Body of pancreas (tissue), 4 donors: ENCODE results near the gene FGF21. TPM values are rescaled to one million over a fixed set of nuclear protein-coding genes. Genes with fewer than 3 reads are reported as not detected.
"Not testable (repeated sequence)": the region's sequence is repeated elsewhere in the genome, so short reads cannot be mapped to it uniquely, and the experiment has no call there.

Experiments used
- ATAC-seq: fragments of 150-250 bp; one replicate; pipeline ENCODE4 v1.9.1; 2016
- DNase-seq, 4 donors: peaks; one replicate each; pipeline ENCODE4 v3.0.0-alpha.2; 2019
- H3K27ac ChIP-seq, 4 donors: fragments of 200-600 bp; sonication (generic); 1 replicate in 3 of 4; 2 replicates in 1 of 4; pipeline versions ENCODE4 v1.5.1 to v1.6.1; 2016 to 2019; ENCODE audit warnings: mild to moderate bottlenecking in 1 of 4, mixed read lengths in 1 of 4, moderate library complexity in 1 of 4
- H3K27me3 ChIP-seq, 2 donors: fragments of 200-600 bp; sonication (generic); one replicate each; pipeline ENCODE4 v1.6.0; 2016; ENCODE audit warnings: mild to moderate bottlenecking in 1 of 2
- H3K36me3 ChIP-seq, 2 donors: fragments of 200-600 bp; sonication (generic); replicated peaks in 1 of 2; 2 replicates each; pipeline ENCODE4 v1.5.1; 2016; ENCODE audit warnings: low read depth in 2 of 2; ENCODE audit not compliant: insufficient read depth in 1 of 2
- H3K4me1 ChIP-seq: fragments of 200-600 bp; sonication (generic); one replicate; pipeline ENCODE4 v1.6.0; 2016
- H3K4me3 ChIP-seq, 2 donors: fragments of 200-600 bp; sonication (generic); 1 replicate in 1 of 2; 2 replicates in 1 of 2; pipeline ENCODE4 v1.5.1; 2016 to 2019
- H3K9me3 ChIP-seq, 3 donors: fragments of 200-600 bp; sonication (generic); 1 replicate in 2 of 3; 2 replicates in 1 of 3; pipeline ENCODE4 v1.5.1; 2016
- CTCF ChIP-seq, 7 experiments: fragments of 450-650 bp in 4 of 7; fragments of 200-600 bp in 3 of 7; sonication (generic) in 3 of 7; IDR thresholded peaks; one replicate each; pipeline ENCODE4 v1.5.1; 2016 to 2019; ENCODE audit warnings: antibody characterized with exemption in 7 of 7
- POLR2A ChIP-seq, 3 donors: fragments of 450-650 bp; IDR thresholded peaks; one replicate each; pipeline ENCODE4 v1.6.1; 2016; ENCODE audit warnings: antibody characterized with exemption in 3 of 3, mild to moderate bottlenecking in 2 of 3
- WGBS, 2 donors: methylation state at CpG; one replicate each; pipeline ENCODE4 v1.1.5; 2017; 5-methylcytosine and 5-hydroxymethylcytosine counted together
- intact Hi-C: fragments of 100-400 bp; cut with DNase I; formaldehyde crosslinking; loops from one replicate; pipeline ENCODE4 v1.15.1; 2023
- total RNA-seq, 2 donors: library from RNA; depleted of rRNA; stranded (reverse); fragments of >200 nt; gene quantifications; one replicate each; pipeline ENCODE4 v1.1.0, GENCODE V29; 2016

The FGF21 gene
- total RNA-seq, 2 donors from 2014 or later: not detected

GRCh38 chr19:48713864-48714755 is 41.2 kb upstream of the FGF21 start:
- H3K4me1 ChIP-seq: peaks cover 34% of the 10 kb centered on the region

GRCh38 chr19:48714759-48715675 is 40.3 kb upstream of the FGF21 start:
- no peaks in the 10 kb centered on the region for H3K36me3 ChIP-seq
- no peaks in the 10 kb centered on the region for H3K27me3 ChIP-seq
- WGBS, 2 donors: 37 to 46% methylated on average over 18 to 24 of the region's 26 CpGs
- DNase-seq (peak in 1 of 4 donors; percentile 26), ATAC-seq (no peak)
- peaks cover 39% of the 10 kb centered on the region for H3K4me1 ChIP-seq
- TF ChIP-seq CTCF (IDR thresholded peaks at IDR 0.05) (no peak), POLR2A (IDR thresholded peaks at IDR 0.05) (peak in 1 of 3 donors; percentile 13)
- intact Hi-C loops: no loop called here
- no peaks in the 10 kb centered on the region for H3K9me3 ChIP-seq
- H3K27ac ChIP-seq: peak overlapping the region; percentile 11 to 86 (median 78)
- H3K4me3 ChIP-seq: peak overlapping the region in 1 of 2 donors; percentile 8

More at GRCh38 chr19:48713864-48714755, 41.2 kb upstream of the FGF21 start:
- TF ChIP-seq POLR2A (IDR thresholded peaks at IDR 0.05) (peak in 2 of 3 donors; percentile 41 to 45), CTCF (IDR thresholded peaks at IDR 0.05) (peak in 1 of 7 experiments; percentile 23)
- intact Hi-C loops: no loop called here
- Histone ChIP-seq H3K4me3 (peak overlapping the region; percentile 2 to 48), H3K27me3 (no peaks in the 10 kb centered on the region), H3K27ac (peak overlapping the region; percentile 11 to 86 (median 78)), H3K9me3 (no peaks in the 10 kb centered on the region), H3K36me3 (no peaks in the 10 kb centered on the region)
- peak; percentile 95 for ATAC-seq
- 0 to 1% methylated on average over 28 to 61 of the region's 67 CpGs for WGBS, 2 donors
- DNase-seq: peak; percentile 99

GRCh38 chr19:48715681-48716171 is 39.6 kb upstream of the FGF21 start:
- intact Hi-C loops: no loop called here
- peaks cover 43% of the 10 kb centered on the region for H3K4me1 ChIP-seq
- H3K27ac ChIP-seq: no peak overlapping the region
- H3K4me3 ChIP-seq: no peak overlapping the region
- no peaks in the 10 kb centered on the region for H3K9me3 ChIP-seq
- no peaks in the 10 kb centered on the region for H3K36me3 ChIP-seq
- no peak for ATAC-seq
- TF ChIP-seq CTCF (IDR thresholded peaks at IDR 0.05): no peak
- no peak for TF ChIP-seq POLR2A (IDR thresholded peaks at IDR 0.05)
- no peaks in the 10 kb centered on the region for H3K27me3 ChIP-seq
- 83% methylated on average over 15 to 19 of the region's 19 CpGs for WGBS, 2 donors
- DNase-seq: no peak

- 26 to 27% methylated on average over 20 to 24 of the region's 24 CpGs for WGBS, 2 donors
- Histone ChIP-seq H3K27me3 (no peaks in the 10 kb centered on the region), H3K4me1 (peaks cover 49% of the 10 kb centered on the region), H3K27ac (peak overlapping the region in 3 of 4 donors; percentile 8 to 58 (median 21)), H3K9me3 (no peaks in the 10 kb centered on the region), H3K4me3 (no peak overlapping the region), H3K36me3 (no peaks in the 10 kb centered on the region)
- ATAC-seq (no peak), DNase-seq (peak in 2 of 4 donors; percentile 20 to 42)
- intact Hi-C loops: no loop called here
- TF ChIP-seq POLR2A (IDR thresholded peaks at IDR 0.05): no peak
- no peak for TF ChIP-seq CTCF (IDR thresholded peaks at IDR 0.05)
Measured at GRCh38 chr19:48716562-48717291, 38.6 kb upstream of the FGF21 start.

GRCh38 chr19:48718106-48718505 is 37.2 kb upstream of the FGF21 start:
- intact Hi-C loops, ATAC-seq, H3K36me3 ChIP-seq, H3K9me3 ChIP-seq, H3K4me3 ChIP-seq, DNase-seq, H3K27me3 ChIP-seq, H3K27ac ChIP-seq: not testable (repeated sequence)
- 94 to 96% methylated on average over 12 to 13 of the region's 13 CpGs for WGBS, 2 donors
- H3K4me1 ChIP-seq: peaks cover 48% of the 10 kb centered on the region
